ENCODE data around the gene GALNT2.

GRCh38 chr1:230210326-230210980 lies 143.4 kb downstream of the GALNT2 start:
- TF ChIP-seq POLR2A (IDR thresholded peaks at IDR 0.05): no peak
- TF ChIP-seq, protein P1, sequence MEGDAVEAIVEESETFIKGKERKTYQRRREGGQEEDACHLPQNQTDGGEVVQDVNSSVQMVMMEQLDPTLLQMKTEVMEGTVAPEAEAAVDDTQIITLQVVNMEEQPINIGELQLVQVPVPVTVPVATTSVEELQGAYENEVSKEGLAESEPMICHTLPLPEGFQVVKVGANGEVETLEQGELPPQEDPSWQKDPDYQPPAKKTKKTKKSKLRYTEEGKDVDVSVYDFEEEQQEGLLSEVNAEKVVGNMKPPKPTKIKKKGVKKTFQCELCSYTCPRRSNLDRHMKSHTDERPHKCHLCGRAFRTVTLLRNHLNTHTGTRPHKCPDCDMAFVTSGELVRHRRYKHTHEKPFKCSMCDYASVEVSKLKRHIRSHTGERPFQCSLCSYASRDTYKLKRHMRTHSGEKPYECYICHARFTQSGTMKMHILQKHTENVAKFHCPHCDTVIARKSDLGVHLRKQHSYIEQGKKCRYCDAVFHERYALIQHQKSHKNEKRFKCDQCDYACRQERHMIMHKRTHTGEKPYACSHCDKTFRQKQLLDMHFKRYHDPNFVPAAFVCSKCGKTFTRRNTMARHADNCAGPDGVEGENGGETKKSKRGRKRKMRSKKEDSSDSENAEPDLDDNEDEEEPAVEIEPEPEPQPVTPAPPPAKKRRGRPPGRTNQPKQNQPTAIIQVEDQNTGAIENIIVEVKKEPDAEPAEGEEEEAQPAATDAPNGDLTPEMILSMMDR (IDR thresholded peaks at IDR 0.05): no peak

Measured in adrenal gland (tissue), 5 donors.